HepG2 (cell line): ENCODE results near the gene ABI3. TPM values are rescaled to one million over a fixed set of nuclear protein-coding genes. Genes with fewer than 3 reads are reported as not detected.

ENCODE experiments used
- ATF7-NPFF ChIP-seq: sonication (generic); formaldehyde crosslinking; IDR thresholded peaks from 2 replicates; pipeline ENCODE4 v1.8.1; 2023; ENCODE audit warnings: mild to moderate bottlenecking, low read depth, missing genetic modification reagents, moderate library complexity
- CENPT ChIP-seq: sonication (generic); formaldehyde crosslinking; IDR thresholded peaks from 2 replicates; pipeline ENCODE4 v1.8.0; 2022; ENCODE audit warnings: low read depth, mild to moderate bottlenecking, moderate library complexity, missing genetic modification reagents
- DDIT3 ChIP-seq: sonication (generic); formaldehyde crosslinking; IDR thresholded peaks from 2 replicates; pipeline ENCODE4 v1.4.0; 2020; ENCODE audit warnings: mild to moderate bottlenecking, missing genetic modification reagents
- EEA1 ChIP-seq: sonication (generic); formaldehyde crosslinking; IDR thresholded peaks from 2 replicates; pipeline ENCODE4 v1.5.1; 2020; ENCODE audit warnings: mild to moderate bottlenecking, missing genetic modification reagents, borderline replicate concordance
- FLYWCH1 ChIP-seq: sonication (generic); formaldehyde crosslinking; IDR thresholded peaks from 2 replicates; pipeline ENCODE4 v1.8.1; 2023; ENCODE audit warnings: mild to moderate bottlenecking, missing genetic modification reagents
- HNF4G ChIP-seq, 2 experiments: sonication (generic) in 1 of 2; formaldehyde crosslinking in 1 of 2; IDR thresholded peaks; 2 replicates each; pipeline versions ENCODE4 v1.4.0 to v1.6.1; 2011 to 2020; ENCODE audit warnings: borderline replicate concordance in 2 of 2, low read depth in 2 of 2, mild to moderate bottlenecking in 2 of 2, low read length in 1 of 2, missing genetic modification reagents in 1 of 2, moderate library complexity in 1 of 2
- IKZF5 ChIP-seq: IDR thresholded peaks from 2 replicates; pipeline ENCODE4 v1.6.1; 2018; ENCODE audit warnings: missing genetic modification reagents, mild to moderate bottlenecking, missing compliant biosample characterization
- MEF2D ChIP-seq: sonication (generic); formaldehyde crosslinking; IDR thresholded peaks from 2 replicates; pipeline ENCODE4 v1.5.1; 2020; ENCODE audit warnings: mild to moderate bottlenecking, missing genetic modification reagents
- MTF2 ChIP-seq: sonication (generic); formaldehyde crosslinking; IDR thresholded peaks from 2 replicates; pipeline ENCODE4 v1.5.0; 2020; ENCODE audit warnings: missing genetic modification reagents, borderline replicate concordance
- NCOA1 ChIP-seq: sonication (generic); formaldehyde crosslinking; IDR thresholded peaks from 2 replicates; pipeline ENCODE4 v1.9.0; 2021; ENCODE audit warnings: missing genetic modification reagents
- PAX8 ChIP-seq: sonication (generic); formaldehyde crosslinking; IDR thresholded peaks from 2 replicates; pipeline ENCODE4 v1.8.0; 2022; ENCODE audit warnings: mild to moderate bottlenecking, missing genetic modification reagents, borderline replicate concordance
- RBFOX2 ChIP-seq: fragments of 200-400 bp; formaldehyde crosslinking; IDR thresholded peaks from 2 replicates; pipeline ENCODE4 v1.6.1; 2017; ENCODE audit warnings: low read depth, mild to moderate bottlenecking, low read length
- SALL1 ChIP-seq: sonication (generic); formaldehyde crosslinking; IDR thresholded peaks from 2 replicates; pipeline ENCODE4 v1.8.0; 2022; ENCODE audit warnings: mild to moderate bottlenecking, missing genetic modification reagents
- SNAPC2 ChIP-seq: sonication (generic); formaldehyde crosslinking; IDR thresholded peaks from 2 replicates; pipeline ENCODE4 v1.8.1; 2022; ENCODE audit warnings: mild to moderate bottlenecking, missing genetic modification reagents
- SNAPC5 ChIP-seq: sonication (generic); formaldehyde crosslinking; IDR thresholded peaks from 2 replicates; pipeline ENCODE4 v1.8.1; 2023; ENCODE audit warnings: mild to moderate bottlenecking, missing genetic modification reagents, borderline replicate concordance
- STAG1 ChIP-seq: sonication (generic); formaldehyde crosslinking; IDR thresholded peaks from 2 replicates; pipeline ENCODE4 v1.4.0; 2020; ENCODE audit warnings: missing genetic modification reagents
- ZC3H13 ChIP-seq: sonication (generic); formaldehyde crosslinking; IDR thresholded peaks from 2 replicates; pipeline ENCODE4 v1.8.1; 2023; ENCODE audit warnings: mild to moderate bottlenecking, missing genetic modification reagents, moderate library complexity
- ZNF121 ChIP-seq: sonication (generic); formaldehyde crosslinking; IDR thresholded peaks from 2 replicates; pipeline ENCODE4 v1.5.0; 2020; ENCODE audit warnings: mild to moderate bottlenecking, missing genetic modification reagents
- ZNF292 ChIP-seq: sonication (generic); formaldehyde crosslinking; IDR thresholded peaks from 2 replicates; pipeline ENCODE4 v1.8.1; 2022; ENCODE audit warnings: mild to moderate bottlenecking, low read depth, missing genetic modification reagents, borderline replicate concordance
- ZNF337 ChIP-seq: sonication (generic); formaldehyde crosslinking; IDR thresholded peaks from 2 replicates; pipeline ENCODE4 v1.5.1; 2020; ENCODE audit warnings: missing genetic modification reagents, low read depth, mild to moderate bottlenecking, borderline replicate concordance
- ZNF34 ChIP-seq: sonication (generic); formaldehyde crosslinking; IDR thresholded peaks from 2 replicates; pipeline ENCODE4 v1.4.0; 2020; ENCODE audit warnings: mild to moderate bottlenecking, missing genetic modification reagents, borderline replicate concordance
- ZNF510 ChIP-seq: sonication (generic); formaldehyde crosslinking; IDR thresholded peaks from 2 replicates; pipeline ENCODE4 v1.4.0; 2020; ENCODE audit warnings: low read depth, mild to moderate bottlenecking, missing genetic modification reagents
- ZNF687 ChIP-seq: sonication (generic); formaldehyde crosslinking; IDR thresholded peaks from 2 replicates; pipeline ENCODE4 v1.5.1; 2020; ENCODE audit warnings: mild to moderate bottlenecking, missing genetic modification reagents, moderate library complexity
- ZNF724P ChIP-seq: sonication (generic); formaldehyde crosslinking; IDR thresholded peaks from 2 replicates; pipeline ENCODE4 v1.8.0; 2022; ENCODE audit warnings: missing genetic modification reagents, borderline replicate concordance
- polyA plus RNA-seq, 8 experiments: library from polyadenylated mRNA; depleted of rRNA in 3 of 8; stranded (reverse) in 7 of 8; unstranded in 1 of 8; fragments of >200 nt; fragmentation: Illumina TruSeq in 4 of 8; extraction: Trizol in 4 of 8; gene quantifications; 2 replicates each; pipeline versions ENCODE4 v1.2.1 to v1.2.3, GENCODE V29; 2011 to 2016; ENCODE audit warnings: low read depth in 4 of 8, missing spikeins in 1 of 8, mixed read lengths in 1 of 8; ENCODE audit not compliant: insufficient read depth in 1 of 8
- total RNA-seq, 5 experiments: library from RNA; depleted of rRNA; stranded (reverse); fragments of >200 nt; fragmentation: Illumina TruSeq; extraction: Trizol; gene quantifications; 2 replicates each; pipeline ENCODE4 v1.2.3, GENCODE V29; 2016; ENCODE audit warnings: low read depth in 1 of 5

Gene ABI3
- total and polyA plus RNA-seq, 2 of the 13 experiments (the other 11 are each of a cell fraction or from before 2014, with no cell fraction given) = not detected

- 0 out of 2 replicates have a peak, but pooled peaks have one; percentile 31 for TF ChIP-seq CENPT (CRISPR knock-in tag)
- 0 out of 2 replicates have a peak, but pooled peaks have one; percentile 43 for TF ChIP-seq ATF7-NPFF (CRISPR knock-in tag)
- TF ChIP-seq ZNF34 (CRISPR knock-in tag) = no peak
- no peak for TF ChIP-seq PAX8 (CRISPR knock-in tag)
- no peak for TF ChIP-seq FLYWCH1 (CRISPR knock-in tag)
- peak; percentile 56; the same call in 1 of the 2 replicates for TF ChIP-seq MTF2
- TF ChIP-seq STAG1 = no peak
- TF ChIP-seq EEA1 (CRISPR knock-in tag) = no peak
- TF ChIP-seq ZNF724P (CRISPR knock-in tag) = peak; percentile 57; the same call in 1 of the 2 replicates
- no peak for TF ChIP-seq ZNF292
- TF ChIP-seq ZNF337 (CRISPR knock-in tag) = no peak
- TF ChIP-seq ZNF687 (CRISPR knock-in tag) = peak; percentile 66
- TF ChIP-seq NCOA1 = no peak
- no peak for TF ChIP-seq ZNF121 (CRISPR knock-in tag)
- no peak for TF ChIP-seq ZNF510 (CRISPR knock-in tag)
- TF ChIP-seq SNAPC5 (CRISPR knock-in tag) = no peak
- no peak for TF ChIP-seq DDIT3 (CRISPR knock-in tag)
- no peak for TF ChIP-seq ZC3H13 (CRISPR knock-in tag)
- TF ChIP-seq MEF2D (CRISPR knock-in tag) = no peak
- TF ChIP-seq IKZF5 (CRISPR knock-in tag) = no peak
- no peak for TF ChIP-seq HNF4G (IDR thresholded peaks at IDR 0.05; ENCODE audit: borderline replicate concordance, low read depth, low read length)
- no peak for TF ChIP-seq HNF4G (CRISPR knock-in tag; IDR thresholded peaks at IDR 0.05; ENCODE audit: borderline replicate concordance, low read depth)
- no peak for TF ChIP-seq RBFOX2
- peak; percentile 11; the same call in 1 of the 2 replicates for TF ChIP-seq SALL1 (CRISPR knock-in tag)
- no peak for TF ChIP-seq SNAPC2 (CRISPR knock-in tag)
Measured at GRCh38 chr17:49224198-49224996, 13.9 kb downstream of the ABI3 start (continued).
